ENCODE measurements around the gene ATP9A.

DNA sequence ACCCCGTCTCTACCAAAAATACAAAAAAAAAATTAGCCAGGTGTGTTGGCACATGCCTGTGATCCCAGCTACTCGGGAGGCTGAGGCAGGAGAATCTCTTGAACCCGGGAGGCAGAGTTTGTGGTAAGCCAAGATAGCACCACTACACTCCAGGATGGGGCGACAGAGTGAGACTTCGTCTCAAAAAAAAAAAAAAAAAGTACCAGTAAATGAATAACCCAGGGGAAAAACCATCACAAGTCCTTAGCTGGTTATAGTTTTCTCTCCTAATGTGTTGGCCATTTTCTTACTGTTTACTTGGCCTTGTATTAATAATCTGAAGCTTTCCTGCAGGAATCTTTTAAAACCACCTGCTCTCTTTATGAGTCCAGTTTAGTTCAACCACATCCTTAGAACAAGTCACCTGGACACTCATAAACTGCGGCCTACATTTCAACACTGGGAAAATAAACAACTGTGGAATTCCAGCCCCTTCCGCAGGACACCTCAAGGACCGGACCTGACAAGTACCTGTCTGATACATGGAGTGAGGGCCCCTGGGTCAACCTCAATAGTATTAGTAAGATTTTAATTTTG is 102.6 kb downstream of the ATP9A start:
- TF ChIP-seq CTCF (IDR thresholded peaks at IDR 0.05; ENCODE audit: low read length) (no peak), EZH2 (IDR thresholded peaks at IDR 0.05; ENCODE audit: borderline replicate concordance, low read length) (no peak)
